Astrocyte (in vitro differentiated cells and primary cell): Measurements from ENCODE around the gene POR. TPM values are rescaled to one million over a fixed set of nuclear protein-coding genes. Genes with fewer than 3 reads are reported as not detected.
"Not testable (repeated sequence)": the region's sequence is repeated elsewhere in the genome, so short reads cannot be mapped to it uniquely, and the experiment has no call there.

Experiments
- DNase-seq: peaks from one replicate; pipeline ENCODE4 v3.0.0-alpha.2; 2010; ENCODE audit warnings: low read depth
- FAIRE-seq: peaks from 2 replicates; lab custom pipeline; 2011; peaks lifted over from hg19 to GRCh38; lab: Jason Lieb, UNC
- H2AFZ ChIP-seq: 2 replicates; pipeline ENCODE4 v1.6.0; 2012; ENCODE audit warnings: low read depth, low read length, inconsistent platforms
- H3K27ac ChIP-seq: 2 replicates; pipeline ENCODE4 v1.5.1; 2011; ENCODE audit warnings: low read depth, low read length, inconsistent platforms
- H3K27me3 ChIP-seq: 2 replicates; pipeline ENCODE4 v1.6.0; 2011; ENCODE audit warnings: low read length, inconsistent platforms; ENCODE audit not compliant: insufficient read depth
- H3K36me3 ChIP-seq: 2 replicates; pipeline ENCODE4 v1.5.1; 2011; ENCODE audit warnings: low read length, inconsistent platforms; ENCODE audit not compliant: insufficient read depth
- H3K4me1 ChIP-seq: 2 replicates; pipeline ENCODE4 v1.5.1; 2011; ENCODE audit warnings: low read length, inconsistent platforms; ENCODE audit not compliant: insufficient read depth
- H3K4me2 ChIP-seq: 2 replicates; pipeline ENCODE4 v1.6.0; 2012; ENCODE audit warnings: low read length, inconsistent platforms
- H3K4me3 ChIP-seq: 2 replicates; pipeline ENCODE4 v1.5.1; 2011; ENCODE audit warnings: low read depth, mild to moderate bottlenecking, low read length, inconsistent platforms; ENCODE audit not compliant: insufficient read depth
- H3K79me2 ChIP-seq: 2 replicates; pipeline ENCODE4 v1.6.0; 2012; ENCODE audit warnings: mild to moderate bottlenecking, low read length, inconsistent platforms; ENCODE audit not compliant: insufficient read depth
- H3K9ac ChIP-seq: 2 replicates; pipeline ENCODE4 v1.6.0; 2012; ENCODE audit warnings: mild to moderate bottlenecking, low read length, inconsistent platforms
- H3K9me3 ChIP-seq: 2 replicates; pipeline ENCODE4 v1.5.1; 2012; ENCODE audit warnings: low read depth, mild to moderate bottlenecking, low read length, inconsistent platforms; ENCODE audit not compliant: insufficient read depth
- H4K20me1 ChIP-seq: 2 replicates; pipeline ENCODE4 v1.6.0; 2012; ENCODE audit warnings: low read length, inconsistent platforms; ENCODE audit not compliant: insufficient read depth
- H3K27ac Mint-ChIP-seq: one replicate; pipeline ENCODE4 v1.8.0; 2021; ENCODE audit warnings: mild to moderate bottlenecking, mixed read lengths; ENCODE audit not compliant: unreplicated experiment
- H3K27me3 Mint-ChIP-seq: one replicate; pipeline ENCODE4 v1.8.0; 2021; ENCODE audit warnings: low read depth, mixed read lengths; ENCODE audit not compliant: unreplicated experiment
- H3K36me3 Mint-ChIP-seq: one replicate; pipeline ENCODE4 v1.8.0; 2021; ENCODE audit warnings: low read depth, mixed read lengths; ENCODE audit not compliant: unreplicated experiment
- H3K4me1 Mint-ChIP-seq: one replicate; pipeline ENCODE4 v1.8.0; 2021; ENCODE audit warnings: low read depth, mixed read lengths; ENCODE audit not compliant: unreplicated experiment
- H3K4me3 Mint-ChIP-seq: one replicate; pipeline ENCODE4 v1.8.0; 2021; ENCODE audit warnings: mild to moderate bottlenecking, moderate library complexity, mixed read lengths; ENCODE audit not compliant: unreplicated experiment
- H3K9me3 Mint-ChIP-seq: one replicate; pipeline ENCODE4 v1.8.0; 2021; ENCODE audit warnings: mild to moderate bottlenecking, mixed read lengths; ENCODE audit not compliant: unreplicated experiment
- CTCF ChIP-seq: IDR thresholded peaks from 2 replicates; pipeline ENCODE4 v1.5.1; 2011; ENCODE audit warnings: low read depth, mild to moderate bottlenecking, inconsistent platforms, low read length, moderate library complexity; ENCODE audit not compliant: insufficient read depth
- EZH2 ChIP-seq: IDR thresholded peaks from 2 replicates; pipeline ENCODE4 v1.6.1; 2012; ENCODE audit warnings: mild to moderate bottlenecking, low read length, inconsistent platforms; ENCODE audit not compliant: insufficient read depth
- total RNA-seq: library from RNA; stranded (reverse); gene quantifications from 2 replicates; pipeline ENCODE4 v1.2.1, GENCODE V29; 2021

The POR gene
- total RNA-seq, 1 donor from 2014 or later, result 73.6 TPM

- TF ChIP-seq CTCF (no peak), EZH2 (no peak)
- H3K9me3 Mint-ChIP-seq, result no peaks in the 10 kb centered on the region
- Histone ChIP-seq H3K27me3 (no peaks in the 10 kb centered on the region), H3K9ac (no peak overlapping the region), H3K79me2 (no peaks in the 10 kb centered on the region), H3K4me3 (no peak overlapping the region), H2AFZ (no peak overlapping the region), H3K4me1 (no peaks in the 10 kb centered on the region), H3K4me2 (no peak overlapping the region), H3K9me3 (no peaks in the 10 kb centered on the region), H3K36me3 (no peaks in the 10 kb centered on the region), H3K27ac (no peak overlapping the region), H4K20me1 (peaks cover 13% of the 10 kb centered on the region)
- no peak overlapping the region for H3K27ac Mint-ChIP-seq
- peaks cover 3% of the 10 kb centered on the region for H3K4me1 Mint-ChIP-seq
- no peak overlapping the region for H3K4me3 Mint-ChIP-seq
- FAIRE-seq, result no peak
- no peak for DNase-seq
- H3K36me3 Mint-ChIP-seq, result peaks cover 16% of the 10 kb centered on the region
- H3K27me3 Mint-ChIP-seq, result no peaks in the 10 kb centered on the region
Observed at GRCh38 chr7:76022026-76022780, 107.2 kb downstream of the POR start.

GRCh38 chr7:76023002-76023401, 108.0 kb downstream of the POR start:
- Histone ChIP-seq H3K4me3 (no peak overlapping the region), H3K79me2 (no peaks in the 10 kb centered on the region), H3K27ac (no peak overlapping the region), H4K20me1 (peaks cover 13% of the 10 kb centered on the region), H3K9me3 (no peaks in the 10 kb centered on the region), H3K4me2 (no peak overlapping the region), H2AFZ (no peak overlapping the region), H3K27me3 (no peaks in the 10 kb centered on the region), H3K9ac (no peak overlapping the region), H3K4me1 (no peaks in the 10 kb centered on the region), H3K36me3 (no peaks in the 10 kb centered on the region)
- H3K36me3 Mint-ChIP-seq, result peaks cover 16% of the 10 kb centered on the region
- H3K4me3 Mint-ChIP-seq, result no peak overlapping the region
- FAIRE-seq (no peak), DNase-seq (no peak)
- no peaks in the 10 kb centered on the region for H3K27me3 Mint-ChIP-seq
- no peak overlapping the region for H3K27ac Mint-ChIP-seq
- no peaks in the 10 kb centered on the region for H3K9me3 Mint-ChIP-seq
- H3K4me1 Mint-ChIP-seq, result peaks cover 3% of the 10 kb centered on the region
- TF ChIP-seq EZH2, result no peak
- TF ChIP-seq CTCF, result no peak

- not testable (repeated sequence) for DNase-seq, H3K4me3 Mint-ChIP-seq, H3K4me2 ChIP-seq, H3K4me3 ChIP-seq, H3K9me3 ChIP-seq, H2AFZ ChIP-seq, H3K36me3 ChIP-seq, H3K27ac ChIP-seq, H3K9ac ChIP-seq, H3K27me3 Mint-ChIP-seq, H3K4me1 ChIP-seq, H3K27ac Mint-ChIP-seq, H3K4me1 Mint-ChIP-seq, H3K27me3 ChIP-seq, H3K79me2 ChIP-seq, H3K9me3 Mint-ChIP-seq, FAIRE-seq
- peaks cover 14% of the 10 kb centered on the region for H3K36me3 Mint-ChIP-seq
- H4K20me1 ChIP-seq, result peaks cover 20% of the 10 kb centered on the region
Observed at GRCh38 chr7:76029682-76030081, 114.7 kb downstream of the POR start.
